Dendritic cell treated with granulocyte-macrophage colony-stimulating factor and Interleukin-4, amounts not matched to agents 40 ng/mL and 50 ng/mL, for 4 days (primary cell): ENCODE data around the gene ZNF394.

Experiments used
- H3K27ac Mint-ChIP-seq: one replicate; pipeline ENCODE4 v1.8.0; 2022; ENCODE audit warnings: mild to moderate bottlenecking, mixed read lengths
- H3K27me3 Mint-ChIP-seq: one replicate; pipeline ENCODE4 v1.8.0; 2022; ENCODE audit warnings: mild to moderate bottlenecking, mixed read lengths
- H3K36me3 Mint-ChIP-seq: one replicate; pipeline ENCODE4 v1.8.0; 2022; ENCODE audit warnings: low read depth, mixed read lengths
- H3K4me1 Mint-ChIP-seq: one replicate; pipeline ENCODE4 v1.8.0; 2022; ENCODE audit warnings: low read depth, mixed read lengths
- H3K4me3 Mint-ChIP-seq: one replicate; pipeline ENCODE4 v1.8.0; 2022; ENCODE audit warnings: mild to moderate bottlenecking, moderate library complexity, mixed read lengths
- H3K9me3 Mint-ChIP-seq: one replicate; pipeline ENCODE4 v1.8.0; 2022; ENCODE audit warnings: mixed read lengths
- intact Hi-C: fragments of 100-400 bp; cut with micrococcal nuclease; formaldehyde crosslinking; loops from one replicate; pipeline ENCODE4 v1.15.0; 2022

ZNF394 gene

GRCh38 chr7:99473315-99473596, 26.8 kb downstream of the ZNF394 start:
- intact Hi-C loops = loop anchor here (1.0 to 10.0 kb wide), 2 partner anchors 27 to 82 kb away; partner anchors contain the start of genes FAM200A, ZNF394 and ZNF655
- peaks cover 47% of the 10 kb centered on the region for H3K36me3 Mint-ChIP-seq
- peaks cover 22% of the 10 kb centered on the region for H3K27me3 Mint-ChIP-seq
- H3K4me1 Mint-ChIP-seq = peaks cover 37% of the 10 kb centered on the region
- peak overlapping the region; percentile 91 for H3K27ac Mint-ChIP-seq
- H3K4me3 Mint-ChIP-seq = peak overlapping the region; percentile 99
- H3K9me3 Mint-ChIP-seq = no peaks in the 10 kb centered on the region

GRCh38 chr7:99472561-99473314, 27.3 kb downstream of the ZNF394 start, which contains the start of gene ZNF789:
TSS of gene ZNF789 (plus strand) at chr7:99472890. CDS start at chr7:99476457, 3,567 bp downstream.
- peaks cover 42% of the 10 kb centered on the region for H3K36me3 Mint-ChIP-seq
- peaks cover 32% of the 10 kb centered on the region for H3K4me1 Mint-ChIP-seq
- H3K27me3 Mint-ChIP-seq = peaks cover 23% of the 10 kb centered on the region
- peak within 1 kb of the TSS; percentile 99 for H3K4me3 Mint-ChIP-seq
- peak within 1 kb of the TSS; percentile 91 for H3K27ac Mint-ChIP-seq
- intact Hi-C loops = loop anchor here (1.0 to 10.0 kb wide), 2 partner anchors 28 to 82 kb away; partner anchors contain the start of genes FAM200A, ZNF394 and ZNF655
- H3K9me3 Mint-ChIP-seq = no peaks in the 10 kb centered on the region

GRCh38 chr7:99469381-99470065, 30.6 kb downstream of the ZNF394 start:
- Mint-ChIP-seq H3K27me3 (peaks cover 23% of the 10 kb centered on the region), H3K4me1 (peaks cover 19% of the 10 kb centered on the region), H3K36me3 (peaks cover 31% of the 10 kb centered on the region), H3K9me3 (no peaks in the 10 kb centered on the region), H3K4me3 (no peak overlapping the region), H3K27ac (no peak overlapping the region)
- intact Hi-C loops = loop anchor here (2.0 to 10.0 kb wide), 2 partner anchors 61 to 85 kb away; partner anchors contain the start of genes BUD31, FAM200A, PDAP1 and ZNF655

GRCh38 chr7:99468336-99468918, 31.7 kb downstream of the ZNF394 start:
- H3K36me3 Mint-ChIP-seq = peaks cover 38% of the 10 kb centered on the region
- no peak overlapping the region for H3K4me3 Mint-ChIP-seq
- no peaks in the 10 kb centered on the region for H3K9me3 Mint-ChIP-seq
- intact Hi-C loops = no loop called here
- no peak overlapping the region for H3K27ac Mint-ChIP-seq
- peaks cover 26% of the 10 kb centered on the region for H3K4me1 Mint-ChIP-seq
- H3K27me3 Mint-ChIP-seq = peaks cover 23% of the 10 kb centered on the region

- intact Hi-C loops = no loop called here
- peaks cover 48% of the 10 kb centered on the region for H3K36me3 Mint-ChIP-seq
- peaks cover 17% of the 10 kb centered on the region for H3K27me3 Mint-ChIP-seq
- peak overlapping the region; percentile 88 for H3K4me3 Mint-ChIP-seq
- peaks cover 36% of the 10 kb centered on the region for H3K4me1 Mint-ChIP-seq
- H3K9me3 Mint-ChIP-seq = no peaks in the 10 kb centered on the region
- H3K27ac Mint-ChIP-seq = peak overlapping the region; percentile 98
Observed at GRCh38 chr7:99465421-99465768, 34.7 kb downstream of the ZNF394 start.

GRCh38 chr7:99461221-99461620, 38.9 kb downstream of the ZNF394 start:
- Mint-ChIP-seq H3K36me3 (peaks cover 89% of the 10 kb centered on the region), H3K27me3 (no peaks in the 10 kb centered on the region), H3K27ac (no peak overlapping the region), H3K9me3 (no peaks in the 10 kb centered on the region), H3K4me1 (peaks cover 43% of the 10 kb centered on the region), H3K4me3 (no peak overlapping the region)
- intact Hi-C loops = no loop called here

- Mint-ChIP-seq H3K27ac (no peak overlapping the region), H3K4me3 (no peak overlapping the region), H3K9me3 (no peaks in the 10 kb centered on the region), H3K27me3 (no peaks in the 10 kb centered on the region), H3K4me1 (peaks cover 43% of the 10 kb centered on the region), H3K36me3 (peaks cover 89% of the 10 kb centered on the region)
- intact Hi-C loops = no loop called here
Observed at GRCh38 chr7:99460651-99461050, 39.4 kb downstream of the ZNF394 start.

GRCh38 chr7:99459087-99459486, 41.0 kb downstream of the ZNF394 start:
- Mint-ChIP-seq H3K4me1 (peaks cover 28% of the 10 kb centered on the region), H3K4me3 (no peak overlapping the region), H3K27me3 (no peaks in the 10 kb centered on the region), H3K9me3 (no peaks in the 10 kb centered on the region), H3K27ac (no peak overlapping the region), H3K36me3 (peaks cover 88% of the 10 kb centered on the region)
- intact Hi-C loops = no loop called here

GRCh38 chr7:99457650-99458493, 42.2 kb downstream of the ZNF394 start:
- H3K27ac Mint-ChIP-seq = no peak overlapping the region
- no peaks in the 10 kb centered on the region for H3K27me3 Mint-ChIP-seq
- peaks cover 23% of the 10 kb centered on the region for H3K4me1 Mint-ChIP-seq
- H3K4me3 Mint-ChIP-seq = no peak overlapping the region
- H3K9me3 Mint-ChIP-seq = no peaks in the 10 kb centered on the region
- intact Hi-C loops = no loop called here
- peaks cover 91% of the 10 kb centered on the region for H3K36me3 Mint-ChIP-seq

- H3K9me3 Mint-ChIP-seq = no peaks in the 10 kb centered on the region
- H3K4me1 Mint-ChIP-seq = peaks cover 21% of the 10 kb centered on the region
- intact Hi-C loops = no loop called here
- H3K4me3 Mint-ChIP-seq = no peak overlapping the region
- H3K27ac Mint-ChIP-seq = no peak overlapping the region
- H3K27me3 Mint-ChIP-seq = no peaks in the 10 kb centered on the region
- peaks cover 91% of the 10 kb centered on the region for H3K36me3 Mint-ChIP-seq
Observed at GRCh38 chr7:99457050-99457649, 42.9 kb downstream of the ZNF394 start.

- Mint-ChIP-seq H3K4me1 (peaks cover 14% of the 10 kb centered on the region), H3K27me3 (no peaks in the 10 kb centered on the region), H3K4me3 (no peak overlapping the region), H3K27ac (no peak overlapping the region), H3K36me3 (peaks cover 98% of the 10 kb centered on the region), H3K9me3 (no peaks in the 10 kb centered on the region)
- intact Hi-C loops = no loop called here
Observed at GRCh38 chr7:99456288-99456687, 43.8 kb downstream of the ZNF394 start.

GRCh38 chr7:99455874-99456273, 44.2 kb downstream of the ZNF394 start:
- H3K9me3 Mint-ChIP-seq = no peaks in the 10 kb centered on the region
- no peaks in the 10 kb centered on the region for H3K27me3 Mint-ChIP-seq
- H3K27ac Mint-ChIP-seq = no peak overlapping the region
- H3K4me1 Mint-ChIP-seq = peaks cover 12% of the 10 kb centered on the region
- intact Hi-C loops = no loop called here
- peaks cover 99% of the 10 kb centered on the region for H3K36me3 Mint-ChIP-seq
- H3K4me3 Mint-ChIP-seq = no peak overlapping the region

- Mint-ChIP-seq H3K27ac (no peak overlapping the region), H3K4me3 (no peak overlapping the region), H3K36me3 (peaks cover 99% of the 10 kb centered on the region), H3K27me3 (no peaks in the 10 kb centered on the region), H3K4me1 (no peaks in the 10 kb centered on the region), H3K9me3 (no peaks in the 10 kb centered on the region)
- intact Hi-C loops = no loop called here
Observed at GRCh38 chr7:99453105-99453504, 47.0 kb downstream of the ZNF394 start.
